Caco-2 (cell line): ENCODE results near the gene KCNQ5. TPM values are rescaled to one million over a fixed set of nuclear protein-coding genes. Genes with fewer than 3 reads are reported as not detected.

Source experiments
- BruUV-seq: library from RNA; stranded (reverse); fragments of 400-500 nt; replicated peaks from 2 replicates; lab custom pipeline; 2021; lab: Mats Ljungman, UMichigan
- CTCF ChIA-PET: fragments of 300-600 bp; sonication (Branson Sonifier 250); formaldehyde crosslinking; loops from one replicate; lab custom pipeline; 2022; ENCODE audit warnings: antibody characterized with exemption; lab: Charles Lee
- POLR2A ChIA-PET: fragments of 300-600 bp; sonication (Branson Sonifier 250); formaldehyde crosslinking; loops from one replicate; lab custom pipeline; 2022; ENCODE audit warnings: antibody characterized with exemption; lab: Charles Lee
- DNase-seq, 2 experiments: peaks; one replicate each; pipeline versions ENCODE4 v3.0.0 to v3.0.0-alpha.2; 2020 to 2022
- H3K27me3 ChIP-seq: replicated peaks from 2 replicates; pipeline ENCODE4 v1.6.0; 2011; ENCODE audit warnings: low read length; ENCODE audit not compliant: control insufficient read depth, insufficient read depth
- H3K36me3 ChIP-seq: 2 replicates; pipeline ENCODE4 v1.5.1; 2011; ENCODE audit warnings: low read length; ENCODE audit not compliant: control insufficient read depth, insufficient read depth
- H3K4me1 ChIP-seq: fragments of 250-450 bp; sonication (Bioruptor Pico); 2 replicates; pipeline ENCODE4 v1.5.1; 2020; ENCODE audit warnings: mild to moderate bottlenecking
- H3K4me3 ChIP-seq: 2 replicates; pipeline ENCODE4 v1.5.1; 2011; ENCODE audit warnings: low read depth, mild to moderate bottlenecking, control low read depth, low read length
- H3K9me3 ChIP-seq: fragments of 250-450 bp; sonication (Bioruptor Pico); 2 replicates; pipeline ENCODE4 v1.5.1; 2020; ENCODE audit warnings: mild to moderate bottlenecking, moderate library complexity
- H3K27ac Mint-ChIP-seq: one replicate; pipeline ENCODE4 v1.8.0; 2022; ENCODE audit warnings: mixed read lengths; ENCODE audit not compliant: unreplicated experiment
- H3K27me3 Mint-ChIP-seq: one replicate; pipeline ENCODE4 v1.8.0; 2022; ENCODE audit warnings: mixed read lengths; ENCODE audit not compliant: insufficient read depth, unreplicated experiment
- H3K36me3 Mint-ChIP-seq: one replicate; pipeline ENCODE4 v1.8.0; 2022; ENCODE audit warnings: mild to moderate bottlenecking, mixed read lengths; ENCODE audit not compliant: insufficient read depth, unreplicated experiment
- H3K4me1 Mint-ChIP-seq: one replicate; pipeline ENCODE4 v1.8.0; 2022; ENCODE audit warnings: low read depth, mixed read lengths; ENCODE audit not compliant: unreplicated experiment
- H3K4me3 Mint-ChIP-seq: one replicate; pipeline ENCODE4 v1.8.0; 2022; ENCODE audit warnings: mild to moderate bottlenecking, moderate library complexity, mixed read lengths; ENCODE audit not compliant: unreplicated experiment
- H3K9me3 Mint-ChIP-seq: one replicate; pipeline ENCODE4 v1.8.0; 2022; ENCODE audit warnings: mixed read lengths; ENCODE audit not compliant: unreplicated experiment
- CTCF ChIP-seq, 2 experiments: fragments of 200-600 bp in 1 of 2; IDR thresholded peaks; 1 replicate in 1 of 2; 2 replicates in 1 of 2; pipeline versions ENCODE4 v1.5.1 to v1.8.0; 2011 to 2022; ENCODE audit warnings: antibody characterized with exemption in 1 of 2, control low read depth in 1 of 2, inconsistent platforms in 1 of 2, low read depth in 1 of 2, low read length in 1 of 2, mild to moderate bottlenecking in 1 of 2, moderate library complexity in 1 of 2; ENCODE audit not compliant: insufficient read depth in 1 of 2, severe bottlenecking in 1 of 2, unreplicated experiment in 1 of 2
- intact Hi-C: fragments of 100-400 bp; cut with micrococcal nuclease; formaldehyde crosslinking; loops from one replicate; pipeline ENCODE4 v1.10.0; 2022; ENCODE audit not compliant: unreplicated experiment
- total RNA-seq: library from RNA; stranded (reverse); gene quantifications from 2 replicates; pipeline ENCODE4 v1.2.3, GENCODE V29; 2022

Gene KCNQ5
- total RNA-seq, 1 experiment from 2014 or later, result 0.20 TPM

- H3K4me3 Mint-ChIP-seq, result no peak overlapping the region
- H3K27me3 Mint-ChIP-seq, result peaks cover 3% of the 10 kb centered on the region
- H3K36me3 Mint-ChIP-seq, result no peaks in the 10 kb centered on the region
- H3K4me1 ChIP-seq, result no peaks in the 10 kb centered on the region
- no peaks in the 10 kb centered on the region for H3K9me3 ChIP-seq
- no TSS peak for BruUV-seq
- H3K27ac Mint-ChIP-seq, result no peak overlapping the region
- DNase-seq, result no peak
- no peak overlapping the region for H3K4me3 ChIP-seq
- no peak for TF ChIP-seq CTCF (IDR thresholded peaks at IDR 0.05; ENCODE audit: insufficient read depth in 1 of 2, low read depth in 1 of 2, low read length in 1 of 2, severe bottlenecking in 1 of 2, unreplicated experiment in 1 of 2)
- ChIA-PET POLR2A (no interaction called here), CTCF (no interaction called here)
- no peaks in the 10 kb centered on the region for H3K4me1 Mint-ChIP-seq
- intact Hi-C loops, result no loop called here
- H3K27me3 ChIP-seq, result no peaks in the 10 kb centered on the region
- no peaks in the 10 kb centered on the region for H3K36me3 ChIP-seq
- no peaks in the 10 kb centered on the region for H3K9me3 Mint-ChIP-seq
Measured at GRCh38 chr6:73234733-73235132, 612.9 kb downstream of the KCNQ5 start.

DNA sequence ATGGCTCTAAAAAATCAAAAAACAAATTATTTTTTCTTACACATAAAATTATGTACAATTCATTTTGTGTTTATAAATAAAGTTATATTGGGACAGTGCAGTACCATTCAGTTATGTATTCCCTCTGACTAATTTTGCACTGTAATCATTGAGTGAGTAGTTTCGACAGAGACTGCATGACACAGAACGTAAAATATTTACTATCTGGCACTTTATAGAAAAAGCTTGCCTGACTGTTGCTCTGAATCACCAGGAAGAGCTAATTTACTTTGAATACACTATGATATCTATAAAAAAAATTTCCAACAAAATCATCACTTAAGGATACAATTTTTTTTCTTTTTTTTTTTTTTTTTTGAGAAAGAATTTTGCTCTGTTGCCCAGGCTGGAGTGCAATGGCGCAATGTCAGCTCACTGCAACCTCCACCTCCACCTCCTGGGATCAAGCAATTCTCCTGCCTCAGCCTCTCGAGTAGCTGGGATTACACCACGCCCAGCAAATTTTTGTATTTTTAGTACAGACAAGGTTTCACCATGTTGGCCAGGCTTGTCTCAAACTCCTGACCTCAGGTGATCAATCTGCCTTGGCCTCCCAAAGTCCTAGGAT lies 614.4 kb downstream of the KCNQ5 start:
- H3K4me3 ChIP-seq, result no peak overlapping the region
- H3K4me1 ChIP-seq, result no peaks in the 10 kb centered on the region
- Mint-ChIP-seq H3K27ac (no peak overlapping the region), H3K36me3 (no peaks in the 10 kb centered on the region), H3K27me3 (peaks cover 3% of the 10 kb centered on the region), H3K4me1 (no peaks in the 10 kb centered on the region), H3K4me3 (no peak overlapping the region), H3K9me3 (no peaks in the 10 kb centered on the region)
- no peak for TF ChIP-seq CTCF (IDR thresholded peaks at IDR 0.05; ENCODE audit: insufficient read depth in 1 of 2, low read depth in 1 of 2, low read length in 1 of 2, severe bottlenecking in 1 of 2, unreplicated experiment in 1 of 2)
- intact Hi-C loops, result no loop called here
- no peaks in the 10 kb centered on the region for H3K27me3 ChIP-seq
- DNase-seq, result no peak
- H3K9me3 ChIP-seq, result no peaks in the 10 kb centered on the region
- POLR2A ChIA-PET, result no interaction called here
- CTCF ChIA-PET, result no interaction called here
- H3K36me3 ChIP-seq, result no peaks in the 10 kb centered on the region
- BruUV-seq, result no TSS peak

DNA sequence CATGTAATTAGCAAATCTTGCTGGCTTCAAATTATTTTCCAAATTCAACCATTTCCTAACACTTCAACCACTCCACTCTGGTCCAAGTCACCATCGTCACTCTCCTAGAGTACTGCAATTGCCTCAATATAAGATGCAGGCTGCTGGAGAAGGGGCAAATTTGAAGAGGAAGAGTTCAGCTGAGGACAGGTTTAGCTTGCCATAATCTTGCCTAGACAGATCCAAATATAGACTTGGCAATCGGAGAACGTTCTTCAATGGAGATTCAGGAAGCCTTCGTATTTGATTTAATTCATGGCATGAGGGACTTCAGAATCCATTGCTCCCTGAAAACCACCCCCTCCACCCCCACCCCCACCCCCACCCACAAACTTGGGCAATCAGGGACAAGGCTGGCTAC lies 618.9 kb downstream of the KCNQ5 start:
- Histone ChIP-seq H3K27me3 (no peaks in the 10 kb centered on the region), H3K4me1 (no peaks in the 10 kb centered on the region), H3K9me3 (no peaks in the 10 kb centered on the region), H3K36me3 (no peaks in the 10 kb centered on the region), H3K4me3 (no peak overlapping the region)
- ChIA-PET POLR2A (no interaction called here), CTCF (no interaction called here)
- BruUV-seq, result no TSS peak
- Mint-ChIP-seq H3K27me3 (no peaks in the 10 kb centered on the region), H3K27ac (no peak overlapping the region), H3K4me1 (no peaks in the 10 kb centered on the region), H3K36me3 (no peaks in the 10 kb centered on the region), H3K4me3 (no peak overlapping the region), H3K9me3 (no peaks in the 10 kb centered on the region)
- TF ChIP-seq CTCF (IDR thresholded peaks at IDR 0.05; ENCODE audit: insufficient read depth in 1 of 2, low read depth in 1 of 2, low read length in 1 of 2, severe bottlenecking in 1 of 2, unreplicated experiment in 1 of 2), result no peak
- DNase-seq, result no peak
- intact Hi-C loops, result no loop called here
